SK-N-SH (cell line): ENCODE data around the gene C4orf36. TPM values are rescaled to one million over a fixed set of nuclear protein-coding genes. Genes with fewer than 3 reads are reported as not detected.

Experiments used
- CTCF ChIA-PET: fragments of 300-600, 350-600 bp; formaldehyde crosslinking; extraction: SDS; loops from one replicate; lab custom pipeline; 2021; lab: Yijun Ruan, JAX
- POLR2A ChIA-PET: fragments of 350-600 bp; sonication (Branson Sonifier 250); formaldehyde crosslinking; extraction: SDS; loops from one replicate; lab custom pipeline; 2020; ENCODE audit warnings: antibody characterized with exemption, inconsistent platforms; lab: Yijun Ruan, JAX
- DNase-seq: peaks from one replicate; pipeline ENCODE4 v3.0.0; 2012
- H2AFZ ChIP-seq: fragments of 200-600 bp; sonication (generic); 2 replicates; pipeline ENCODE4 v1.8.1; 2016; ENCODE audit warnings: antibody characterized with exemption, mild to moderate bottlenecking, low read depth
- H3F3A ChIP-seq: fragments of 200-600 bp; sonication (generic); replicated peaks from 2 replicates; pipeline ENCODE3; 2016; ENCODE audit warnings: antibody characterized with exemption, mild to moderate bottlenecking; ENCODE audit not compliant: insufficient read depth
- H3K27ac ChIP-seq, 2 experiments: fragments of 200-500 bp in 1 of 2; fragments of 200-600 bp in 1 of 2; sonication (Bioruptor generic) in 1 of 2; sonication (generic), shearing (Covaris generic) in 1 of 2; 2 replicates each; pipeline versions ENCODE4 v1.5.1 to v1.6.1; 2014 to 2016; ENCODE audit warnings: low read depth in 2 of 2, inconsistent platforms in 1 of 2, low read length in 1 of 2, mild to moderate bottlenecking in 1 of 2, mixed read lengths in 1 of 2
- H3K27me3 ChIP-seq: fragments of 200-600 bp; sonication (generic), shearing (Covaris generic); 2 replicates; pipeline ENCODE4 v1.6.1; 2016; ENCODE audit warnings: mixed run types; ENCODE audit not compliant: insufficient read depth
- H3K36me3 ChIP-seq, 2 experiments: fragments of 200-500 bp in 1 of 2; fragments of 200-600 bp in 1 of 2; sonication (Bioruptor generic) in 1 of 2; sonication (generic) in 1 of 2; replicated peaks in 1 of 2; 2 replicates each; pipeline versions ENCODE3 to v1.5.1; 2014 to 2016; ENCODE audit warnings: low read length in 1 of 2, mild to moderate bottlenecking in 1 of 2; ENCODE audit not compliant: insufficient read depth in 2 of 2, control insufficient read depth in 1 of 2
- H3K4me1 ChIP-seq, 2 experiments: fragments of 200-500 bp in 1 of 2; fragments of 200-600 bp in 1 of 2; sonication (Bioruptor generic) in 1 of 2; sonication (generic), shearing (Covaris generic) in 1 of 2; 2 replicates each; pipeline versions ENCODE4 v1.5.1 to v1.6.1; 2014 to 2016; ENCODE audit warnings: low read depth in 1 of 2, low read length in 1 of 2, mixed run types in 1 of 2; ENCODE audit not compliant: insufficient read depth in 2 of 2, control insufficient read depth in 1 of 2
- H3K4me2 ChIP-seq: fragments of 200-600 bp; sonication (generic), shearing (Covaris generic); 2 replicates; pipeline ENCODE4 v1.6.1; 2017; ENCODE audit warnings: mixed run types
- H3K4me3 ChIP-seq, 2 experiments: fragments of 200-500 bp in 1 of 2; fragments of 200-600 bp in 1 of 2; sonication (Bioruptor generic) in 1 of 2; sonication (generic), shearing (Covaris generic) in 1 of 2; 2 replicates each; pipeline versions ENCODE4 v1.5.1 to v1.8.1; 2014 to 2016; ENCODE audit warnings: low read depth in 2 of 2, inconsistent platforms in 1 of 2, low read length in 1 of 2, mild to moderate bottlenecking in 1 of 2, mixed read lengths in 1 of 2, moderate library complexity in 1 of 2
- H3K79me2 ChIP-seq: fragments of 200-600 bp; sonication (generic); 2 replicates; pipeline ENCODE4 v1.8.1; 2017; ENCODE audit warnings: mild to moderate bottlenecking; ENCODE audit not compliant: insufficient read depth
- H3K9ac ChIP-seq: fragments of 200-600 bp; sonication (generic); 2 replicates; pipeline ENCODE4 v1.6.1; 2017; ENCODE audit warnings: mixed run types
- H3K9me2 ChIP-seq: fragments of 200-600 bp; sonication (generic); 2 replicates; pipeline ENCODE4 v1.6.1; 2017; ENCODE audit warnings: mixed run types
- H3K9me3 ChIP-seq: fragments of 200-600 bp; sonication (generic); 2 replicates; pipeline ENCODE4 v1.6.1; 2017; ENCODE audit warnings: mixed run types, mild to moderate bottlenecking, moderate library complexity
- H4K20me1 ChIP-seq: fragments of 200-600 bp; sonication (generic); 2 replicates; pipeline ENCODE4 v1.6.1; 2017; ENCODE audit warnings: mild to moderate bottlenecking, mixed run types; ENCODE audit not compliant: insufficient read depth
- CHD2 ChIP-seq: fragments of 150-350 bp; IDR thresholded peaks from 2 replicates; pipeline ENCODE4 v1.6.1; 2018; ENCODE audit warnings: low read length; ENCODE audit not compliant: partially characterized antibody
- CTCF ChIP-seq: fragments of 200-600 bp; sonication (generic); IDR thresholded peaks from 2 replicates; pipeline ENCODE4 v1.6.1; 2017; ENCODE audit warnings: antibody characterized with exemption, mild to moderate bottlenecking, moderate library complexity
- ELF1 ChIP-seq: IDR thresholded peaks from 2 replicates; pipeline ENCODE4 v1.4.0; 2012
- EP300 ChIP-seq, 2 experiments: IDR thresholded peaks; 2 replicates each; pipeline versions ENCODE4 v1.4.0 to v1.6.1; 2012; ENCODE audit warnings: borderline replicate concordance in 1 of 2, low read depth in 1 of 2, low read length in 1 of 2
- FOXJ3 ChIP-seq: sonication (generic); formaldehyde crosslinking; IDR thresholded peaks from 2 replicates; pipeline ENCODE4 v1.5.1; 2020; ENCODE audit warnings: mild to moderate bottlenecking, missing genetic modification reagents
- FOXM1 ChIP-seq: IDR thresholded peaks from 2 replicates; pipeline ENCODE4 v1.4.0; 2012; ENCODE audit warnings: low read depth, mild to moderate bottlenecking
- GATA2 ChIP-seq: sonication (generic); formaldehyde crosslinking; IDR thresholded peaks from 2 replicates; pipeline ENCODE4 v1.5.0; 2020; ENCODE audit warnings: mild to moderate bottlenecking, missing genetic modification reagents
- IRF3 ChIP-seq: fragments of 150-350 bp; IDR thresholded peaks from 2 replicates; pipeline ENCODE4 v1.6.1; 2016; ENCODE audit warnings: mild to moderate bottlenecking, low read depth, low read length
- JUND ChIP-seq: IDR thresholded peaks from 2 replicates; pipeline ENCODE4 v1.4.0; 2012
- MXI1 ChIP-seq: IDR thresholded peaks from 2 replicates; pipeline ENCODE4 v1.6.1; 2012; ENCODE audit warnings: mild to moderate bottlenecking, low read depth, low read length, improper control_type of control experiment
- NFIC ChIP-seq: IDR thresholded peaks from 2 replicates; pipeline ENCODE4 v1.4.0; 2012; ENCODE audit warnings: borderline replicate concordance
- POLR2AphosphoS5 ChIP-seq: IDR thresholded peaks from 2 replicates; pipeline ENCODE4 v1.6.1; 2012; ENCODE audit warnings: low read depth, low read length
- RCOR1 ChIP-seq: fragments of 150-350 bp; IDR thresholded peaks from 2 replicates; pipeline ENCODE4 v1.6.1; 2017; ENCODE audit warnings: antibody characterized with exemption, low read length
- SIN3A ChIP-seq: IDR thresholded peaks from 2 replicates; pipeline ENCODE4 v1.6.1; 2012; ENCODE audit warnings: low read depth, mild to moderate bottlenecking, low read length, moderate library complexity, borderline replicate concordance
- SMC3 ChIP-seq: IDR thresholded peaks from 2 replicates; pipeline ENCODE4 v1.6.1; 2012; ENCODE audit warnings: low read depth, low read length, improper control_type of control experiment
- TAF1 ChIP-seq: IDR thresholded peaks from 2 replicates; pipeline ENCODE4 v1.6.1; 2012; ENCODE audit warnings: low read depth, mild to moderate bottlenecking, low read length, moderate library complexity, borderline replicate concordance
- TCF12 ChIP-seq: IDR thresholded peaks from 2 replicates; pipeline ENCODE4 v1.4.0; 2012
- TEAD4 ChIP-seq: IDR thresholded peaks from 2 replicates; pipeline ENCODE4 v1.4.0; 2012; ENCODE audit warnings: mild to moderate bottlenecking, borderline replicate concordance; ENCODE audit not compliant: insufficient read depth
- WGBS: methylation state at CpG from one replicate; pipeline ENCODE4 v1.1.6; 2017; ENCODE audit warnings: low lambda C conversion rate; 5-methylcytosine and 5-hydroxymethylcytosine counted together
- polyA plus RNA-seq, 3 experiments: library from polyadenylated mRNA; depleted of rRNA; stranded (reverse); fragments of >200 nt; gene quantifications; 2 replicates each; pipeline ENCODE4 v1.2.3, GENCODE V29; 2012

C4orf36 gene
- polyA plus RNA-seq, 1 of the 3 experiments (the other 2 are of a cell fraction) = 0.71 TPM

GRCh38 chr4:86853209-86853608 is 39.0 kb downstream of the C4orf36 start:
- peaks cover 17% of the 10 kb centered on the region for H3F3A ChIP-seq
- no peak overlapping the region for H3K4me3 ChIP-seq
- no peaks in the 10 kb centered on the region for H3K79me2 ChIP-seq
- no peak for TF ChIP-seq GATA2 (CRISPR knock-in tag)
- TF ChIP-seq CTCF = no peak
- no peak for TF ChIP-seq FOXM1
- no peak for TF ChIP-seq POLR2AphosphoS5
- no peak for TF ChIP-seq TCF12
- no peak for TF ChIP-seq CHD2
- no peak for TF ChIP-seq MXI1
- no peak for TF ChIP-seq RCOR1
- no peak for TF ChIP-seq EP300 (IDR thresholded peaks at IDR 0.05; ENCODE audit: borderline replicate concordance in 1 of 2, low read depth in 1 of 2, low read length in 1 of 2)
- no peak for TF ChIP-seq JUND
- no peak for TF ChIP-seq ELF1
- TF ChIP-seq IRF3 = no peak
- no peak for TF ChIP-seq FOXJ3
- TF ChIP-seq NFIC = no peak
- no peak for TF ChIP-seq TEAD4
- TF ChIP-seq TAF1 = no peak
- no peak for TF ChIP-seq SMC3
- TF ChIP-seq SIN3A = no peak
- H3K4me2 ChIP-seq = no peak overlapping the region
- 79% methylated on average over 5 of the region's 5 CpGs for WGBS
- DNase-seq = no peak
- no peaks in the 10 kb centered on the region for H3K27me3 ChIP-seq
- no peaks in the 10 kb centered on the region for H3K36me3 ChIP-seq
- no peaks in the 10 kb centered on the region for H4K20me1 ChIP-seq
- ChIA-PET CTCF (no interaction called here), POLR2A (no interaction called here)
- H3K9me3 ChIP-seq = no peaks in the 10 kb centered on the region
- no peak overlapping the region for H2AFZ ChIP-seq
- peaks cover 0 to 19% of the 10 kb centered on the region in 2 experiments; a peak in 1 of 4 replicates for H3K4me1 ChIP-seq
- no peaks in the 10 kb centered on the region for H3K9me2 ChIP-seq
- no peak overlapping the region for H3K9ac ChIP-seq
- H3K27ac ChIP-seq = no peak overlapping the region
